Keratinocyte (primary cell): Measurements from ENCODE around the gene ZNRD2.

Experiments
- CTCF ChIP-seq, 3 experiments: IDR thresholded peaks in 1 of 3; conservative IDR thresholded peaks in 1 of 3; optimal IDR thresholded peaks in 1 of 3; 2 replicates in 2 of 3; 3 replicates in 1 of 3; pipeline versions ENCODE3 to v1.5.1; 2011; ENCODE audit warnings: low read length in 3 of 3, mild to moderate bottlenecking in 3 of 3, moderate library complexity in 2 of 3, control low read depth in 1 of 3, inconsistent platforms in 1 of 3; ENCODE audit not compliant: insufficient read depth in 2 of 3; ENCODE audit errors: extremely low read depth in 1 of 3
- EZH2 ChIP-seq: IDR thresholded peaks from one replicate; pipeline ENCODE4 v1.6.1; 2012; ENCODE audit warnings: inconsistent platforms, mild to moderate bottlenecking, low read length, moderate library complexity

GRCh38 chr11:65525546-65526480, 44.5 kb upstream of the ZNRD2 start:
- no peak for TF ChIP-seq EZH2
- TF ChIP-seq CTCF (optimal IDR thresholded peaks at IDR 0.05 in 1 of 3, IDR thresholded peaks at IDR 0.05 in 1 of 3, conservative IDR thresholded peaks at IDR 0.05 in 1 of 3; ENCODE audit: extremely low read depth in 1 of 3, insufficient read depth in 2 of 3, low read length in 3 of 3): no peak
